GM18508 (cell line): Measurements from ENCODE around the gene TMPRSS11E.
"Not testable (repeated sequence)": the region's sequence is repeated elsewhere in the genome, so short reads cannot be mapped to it uniquely, and the experiment has no call there.

Experiments used
- ATAC-seq: cut with Tn5 transposase; IDR thresholded peaks from one replicate; pipeline ENCODE4 v1.9.1; 2021; ENCODE audit warnings: moderate number of reproducible peaks; ENCODE audit not compliant: insufficient read depth, unreplicated experiment

Gene TMPRSS11E

GRCh38 chr4:68542742-68543141, 95.5 kb downstream of the TMPRSS11E start:
- ATAC-seq: not testable (repeated sequence)
